HG02642 (cell line): ENCODE results near the gene SPPL2B.

Experiments used
- ATAC-seq: cut with Tn5 transposase; IDR thresholded peaks from one replicate; pipeline ENCODE4 v1.9.1; 2021; ENCODE audit warnings: mild to moderate bottlenecking; ENCODE audit not compliant: unreplicated experiment, poor library complexity

SPPL2B gene

DNA sequence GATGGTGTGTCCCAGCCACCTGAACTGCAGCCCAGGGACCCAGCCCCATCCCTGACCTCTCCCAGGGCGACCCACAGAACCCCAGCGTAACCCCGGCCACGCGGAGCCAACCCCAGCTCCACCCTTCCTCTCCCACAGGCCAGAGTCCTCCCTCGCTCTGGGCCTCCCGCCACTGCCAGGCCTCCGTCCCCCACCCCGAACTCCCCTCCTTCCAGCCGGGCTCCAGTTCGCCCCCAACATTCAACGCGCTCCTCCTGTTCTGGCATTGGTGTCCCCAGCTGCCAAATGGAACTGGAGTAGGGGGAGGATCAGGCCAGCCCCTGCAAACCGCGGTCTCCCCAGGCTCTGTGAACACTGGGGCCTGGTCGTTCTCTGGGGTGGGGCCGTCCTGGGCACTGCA, 28.0 kb upstream of the SPPL2B start:
- no peak for ATAC-seq

DNA sequence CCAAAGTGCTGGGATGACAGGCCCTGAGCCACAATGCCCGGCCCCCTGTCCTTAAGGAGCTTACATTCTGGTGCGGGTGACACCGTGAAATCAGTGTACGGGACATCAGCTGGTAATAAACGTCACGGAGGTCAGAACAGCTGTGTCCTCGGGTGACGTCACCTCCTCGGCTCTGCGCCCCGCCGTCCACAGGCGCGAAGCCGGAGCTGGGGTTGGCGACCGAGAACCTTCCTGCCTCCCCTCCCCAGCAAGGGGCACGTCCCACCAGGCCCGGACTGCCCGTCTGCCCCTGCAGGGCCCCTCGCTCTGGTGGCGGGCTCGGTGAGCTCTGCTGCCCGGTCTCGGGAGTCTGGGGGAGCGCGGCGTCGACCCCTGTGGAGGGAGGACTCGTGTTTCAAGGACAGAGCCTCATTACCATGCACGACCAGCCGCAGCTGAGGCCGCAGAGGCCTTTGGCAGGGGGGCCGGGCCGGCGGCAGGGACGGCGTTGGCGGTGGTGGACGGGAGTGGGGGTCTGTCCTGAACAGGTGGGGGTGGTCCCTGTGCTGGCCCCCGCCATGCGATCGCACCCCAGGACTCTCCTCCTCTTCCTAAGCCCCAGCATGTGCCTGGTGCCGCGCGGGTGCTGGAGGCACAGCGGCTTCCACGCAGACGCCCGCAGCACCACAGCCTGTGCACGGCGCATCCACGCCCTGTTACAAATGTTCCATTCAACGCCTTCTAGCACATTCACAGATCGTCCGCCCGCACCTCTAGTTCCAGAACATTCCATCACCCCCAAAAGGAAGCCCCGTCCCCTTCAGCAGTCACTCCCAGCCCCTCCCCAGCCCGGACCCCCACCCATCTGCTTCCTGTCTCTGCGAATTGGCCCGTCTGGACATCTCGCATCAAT, 25.9 kb upstream of the SPPL2B start:
- no peak for ATAC-seq

DNA sequence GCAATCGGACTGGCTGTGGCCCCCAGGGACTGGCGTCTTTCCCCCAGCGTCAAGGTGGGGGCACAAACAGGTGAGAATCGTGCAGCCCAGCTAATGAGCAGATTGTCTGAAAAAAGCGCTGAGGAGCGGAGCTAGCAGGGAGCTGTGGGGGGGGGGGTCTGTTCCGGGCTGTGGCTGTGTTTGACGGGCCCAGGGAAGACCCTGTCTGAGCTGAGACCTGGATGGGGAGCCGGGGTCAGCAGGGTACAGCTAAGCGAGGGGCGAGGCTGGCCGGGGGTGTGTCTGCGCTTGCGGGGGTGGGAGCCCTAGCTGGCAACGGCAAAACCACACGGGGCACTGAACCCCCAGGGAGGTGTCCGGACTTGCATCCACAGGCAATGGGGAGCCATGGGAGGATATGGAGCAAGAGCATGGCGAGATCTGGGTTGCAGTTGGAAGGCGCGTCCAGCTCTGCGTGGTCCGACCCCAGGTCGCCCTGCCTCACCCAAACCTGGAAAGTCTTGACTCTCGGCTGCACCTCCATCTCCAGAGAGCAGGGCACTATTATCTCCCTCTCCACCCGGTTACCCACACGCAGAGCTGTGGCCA, 25.2 kb upstream of the SPPL2B start:
- no peak for ATAC-seq

DNA sequence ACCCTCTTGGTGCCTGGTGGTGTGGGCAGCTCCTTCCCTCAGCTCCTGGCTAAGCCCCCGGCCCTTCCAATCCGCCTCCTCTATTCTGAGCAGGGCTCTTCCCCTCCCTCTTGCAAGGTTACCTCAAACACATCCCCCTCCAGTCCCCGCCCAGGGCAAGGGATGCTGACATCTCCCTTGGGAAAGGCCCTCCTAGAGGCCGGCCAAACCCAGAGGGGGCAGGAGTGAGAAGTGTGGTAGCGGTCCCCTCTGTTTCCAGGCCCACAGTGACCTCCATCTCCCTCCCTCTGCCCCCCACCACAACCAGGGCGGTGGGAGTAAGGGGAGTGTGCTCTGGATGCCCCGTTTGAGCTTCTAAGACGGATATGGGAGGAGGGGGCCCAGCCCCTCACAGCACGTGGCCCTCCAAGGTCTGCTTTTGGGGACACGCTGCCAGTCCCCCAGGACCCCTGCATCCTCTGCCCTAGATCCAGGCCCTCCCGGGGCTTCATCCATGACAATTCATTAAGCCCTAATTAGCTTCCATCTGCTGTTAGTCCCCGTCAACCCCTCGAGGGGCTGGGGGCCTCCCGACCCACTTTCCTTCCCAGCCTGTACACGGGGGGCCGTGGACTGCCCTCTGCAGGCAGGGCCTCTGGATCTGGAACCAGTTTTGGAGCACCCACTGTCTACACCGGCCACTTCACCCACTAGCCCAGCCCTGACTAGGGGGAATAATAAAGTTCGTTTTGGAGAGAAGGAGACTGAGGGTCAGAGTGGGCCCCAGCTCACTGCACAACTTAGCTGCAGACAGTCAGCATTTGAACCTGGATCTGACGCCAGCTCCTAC, 22.8 kb upstream of the SPPL2B start:
- ATAC-seq = no peak

- ATAC-seq = no peak
Measured at GRCh38 chr19:2306281-2306806, 22.1 kb upstream of the SPPL2B start.

GRCh38 chr19:2306971-2307370, 21.5 kb upstream of the SPPL2B start:
- no peak for ATAC-seq

DNA sequence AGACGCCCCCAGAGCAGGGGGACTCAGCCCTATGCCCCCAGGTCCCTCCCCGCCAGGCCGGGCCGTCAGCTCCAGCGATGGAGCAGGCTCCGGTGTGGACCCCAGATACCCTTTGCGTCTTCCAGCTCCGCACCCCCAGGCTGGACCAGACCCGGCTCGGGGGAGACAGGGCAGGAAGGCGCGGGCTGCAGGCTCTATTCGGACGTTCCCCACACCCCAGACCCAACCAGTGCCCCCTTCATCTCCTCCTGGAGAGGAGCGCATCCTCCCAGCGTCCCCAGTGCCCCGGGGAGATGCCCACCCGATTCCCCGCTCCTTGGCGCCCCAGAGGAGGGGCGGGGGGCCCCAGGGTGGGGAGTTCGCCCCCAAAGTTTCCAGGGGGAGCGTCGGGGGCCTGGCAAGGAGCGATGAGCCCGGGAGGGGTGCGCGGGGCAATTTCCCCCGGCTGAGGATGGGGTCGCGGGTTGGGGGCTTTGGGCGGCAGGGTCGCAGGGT, 20.9 kb upstream of the SPPL2B start:
- no peak for ATAC-seq

GRCh38 chr19:2308114-2308556, 20.3 kb upstream of the SPPL2B start, which contains the start of gene LINGO3:
Gene LINGO3 (minus strand): TSS chr19:2308154. CDS start chr19:2291776, 16,378 bp downstream.
- ATAC-seq = no peak

DNA sequence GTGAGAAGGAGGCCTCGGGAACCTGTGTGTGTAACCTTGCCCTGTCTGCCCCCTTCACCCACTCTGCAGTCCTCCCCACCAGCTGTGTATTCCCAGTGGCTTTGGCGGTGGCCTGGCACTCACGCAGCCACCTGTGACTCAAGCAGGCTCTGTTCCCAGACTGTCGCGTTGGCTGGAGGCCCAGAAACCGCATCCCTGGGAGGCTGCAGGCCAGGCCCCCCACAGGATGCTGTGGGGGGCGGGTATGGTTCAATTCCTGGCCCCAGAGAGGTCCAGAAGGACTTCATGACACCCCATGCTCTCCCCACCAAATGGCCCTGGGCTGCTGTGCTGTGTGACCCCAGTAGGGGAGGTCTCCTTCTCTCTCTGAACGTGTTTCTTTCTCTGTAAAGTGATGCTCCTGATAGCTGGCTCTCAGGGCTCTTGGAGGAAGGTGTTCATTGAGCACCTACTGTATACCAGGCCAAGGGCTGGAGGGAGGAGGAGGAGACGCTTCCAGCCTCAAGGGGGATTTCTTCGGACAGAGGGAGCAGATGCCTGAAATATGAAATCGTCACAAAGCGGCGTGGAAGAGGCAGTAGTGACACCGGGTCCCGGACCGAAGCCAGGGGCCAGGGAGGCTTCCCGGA, 18.6 kb upstream of the SPPL2B start:
- ATAC-seq = no peak

- ATAC-seq = no peak
Measured at GRCh38 chr19:2311093-2311492, 17.4 kb upstream of the SPPL2B start.

GRCh38 chr19:2312820-2313501, 15.5 kb upstream of the SPPL2B start:
- ATAC-seq = no peak

DNA sequence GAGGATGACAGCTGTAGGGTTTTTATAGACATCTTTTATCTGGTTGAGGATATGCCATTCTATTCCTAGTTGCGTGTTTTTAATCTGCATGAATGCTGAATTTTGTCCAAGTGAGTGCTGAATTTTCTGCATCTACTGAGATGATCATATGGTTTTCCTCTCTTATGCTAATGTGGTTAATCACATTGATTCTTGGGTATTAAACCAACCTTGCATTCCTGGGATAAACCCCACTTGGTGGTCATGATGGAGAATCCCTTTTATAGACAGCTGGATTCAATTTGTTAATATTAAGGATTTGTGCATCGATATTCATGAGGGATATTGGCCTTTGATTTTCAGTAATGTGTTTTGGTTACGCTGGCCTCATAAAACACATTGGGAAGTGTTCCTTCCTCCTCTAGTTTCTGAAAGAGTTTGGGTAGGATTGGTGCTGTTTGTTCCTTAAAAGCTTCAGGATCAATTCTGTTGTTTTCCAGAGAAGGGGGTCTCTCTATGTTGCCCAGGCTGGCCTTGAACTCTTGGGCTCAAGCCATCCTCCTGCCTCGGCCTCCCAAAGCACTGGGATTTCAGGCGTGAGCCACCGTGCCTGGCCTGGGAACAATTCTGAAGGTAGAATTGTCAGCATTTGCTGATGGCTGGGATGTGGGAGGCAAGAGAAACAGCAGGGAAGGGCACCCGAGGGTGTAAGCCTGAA, 13.2 kb upstream of the SPPL2B start:
- ATAC-seq = no peak

- ATAC-seq = no peak
Measured at GRCh38 chr19:2315818-2316353, 12.6 kb upstream of the SPPL2B start.

- no peak for ATAC-seq
Measured at GRCh38 chr19:2317300-2317699, 11.2 kb upstream of the SPPL2B start.

- no peak for ATAC-seq
Measured at GRCh38 chr19:2317756-2318155, 10.7 kb upstream of the SPPL2B start.

DNA sequence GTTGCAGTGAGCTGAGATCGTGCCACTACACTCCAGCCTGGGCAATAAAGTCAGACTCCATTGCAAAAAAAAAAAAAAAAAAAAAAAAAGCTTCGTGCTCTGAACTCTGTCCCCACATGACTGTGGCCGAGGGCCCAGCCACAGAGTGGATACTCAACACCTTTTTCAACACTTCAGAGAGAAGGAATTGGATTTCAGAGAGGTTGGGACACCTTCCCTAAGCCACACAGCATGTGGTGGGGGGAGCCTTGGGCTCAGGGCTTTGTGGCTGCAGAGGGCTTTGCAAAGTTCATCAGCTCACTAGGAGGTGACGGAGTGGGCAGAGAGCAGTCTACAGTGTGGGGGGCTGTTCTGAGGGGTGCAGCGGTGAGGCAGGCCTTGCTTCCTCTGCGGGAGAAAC, 9.6 kb upstream of the SPPL2B start:
- ATAC-seq = no peak

DNA sequence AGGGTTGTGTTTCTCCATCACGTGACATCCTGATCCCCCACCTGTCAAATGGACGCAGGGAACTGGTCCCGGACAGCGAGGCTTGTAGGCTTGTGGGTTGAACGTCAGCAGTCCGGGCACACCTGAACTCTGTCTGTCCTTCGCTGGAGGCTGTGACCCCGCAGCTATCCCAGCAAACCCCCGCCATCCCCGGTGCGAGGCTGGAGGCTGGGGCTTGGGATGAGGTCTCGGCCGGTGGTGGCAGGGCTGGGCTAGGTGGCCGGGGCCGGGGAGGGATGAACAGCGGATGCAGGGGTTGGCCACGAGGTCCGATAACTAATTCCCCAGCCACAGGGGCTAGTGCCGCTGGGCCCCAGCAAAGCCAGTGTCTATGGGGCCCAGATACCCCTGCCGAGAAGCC, 8.9 kb upstream of the SPPL2B start:
- ATAC-seq = no peak

GRCh38 chr19:2320049-2320448, 8.4 kb upstream of the SPPL2B start:
- ATAC-seq = no peak

GRCh38 chr19:2320939-2321338, 7.5 kb upstream of the SPPL2B start:
- ATAC-seq = no peak
